AG04450 (cell line): ENCODE data around the gene SKAP1. TPM values are rescaled to one million over a fixed set of nuclear protein-coding genes. Genes with fewer than 3 reads are reported as not detected.

ENCODE experiments used
- CTCF ChIA-PET: fragments of 300-600, 350-600 bp; formaldehyde crosslinking; extraction: SDS; loops from one replicate; lab custom pipeline; 2022; ENCODE audit warnings: antibody characterized with exemption, inconsistent platforms; lab: Charles Lee
- POLR2A ChIA-PET: fragments of 350-600 bp; formaldehyde crosslinking; extraction: SDS; loops from one replicate; lab custom pipeline; 2021; ENCODE audit warnings: antibody characterized with exemption, inconsistent platforms; lab: Yijun Ruan, JAX
- DNase-seq: peaks from one replicate; pipeline ENCODE4 v3.0.0-alpha.2; 2011; ENCODE audit warnings: low read depth, low spot score
- H3K27ac ChIP-seq: one replicate; pipeline ENCODE4 v1.5.1; 2012; ENCODE audit warnings: low read depth, low read length, control low read depth
- H3K27me3 ChIP-seq: one replicate; pipeline ENCODE4 v1.6.0; 2012; ENCODE audit warnings: low read length; ENCODE audit not compliant: control insufficient read depth, insufficient read depth
- H3K4me3 ChIP-seq: 2 replicates; pipeline ENCODE4 v1.5.1; 2011; ENCODE audit warnings: mild to moderate bottlenecking, low read depth, low read length, control low read depth
- H3K9me3 ChIP-seq: 2 replicates; pipeline ENCODE4 v1.5.1; 2012; ENCODE audit warnings: low read length; ENCODE audit not compliant: control insufficient read depth, insufficient read depth
- polyA plus RNA-seq: library from polyadenylated mRNA; depleted of rRNA; stranded (reverse); fragments of >200 nt; gene quantifications from 2 replicates; pipeline ENCODE4 v1.2.3, GENCODE V29; 2011
- TF ChIP-seq, protein P1 (sequence below): IDR thresholded peaks from 2 replicates; pipeline ENCODE4 v1.5.1; 2011; ENCODE audit warnings: low read depth, low read length, control low read depth, inconsistent platforms

SKAP1 gene
- polyA plus RNA-seq, 1 experiment: not detected

DNA sequence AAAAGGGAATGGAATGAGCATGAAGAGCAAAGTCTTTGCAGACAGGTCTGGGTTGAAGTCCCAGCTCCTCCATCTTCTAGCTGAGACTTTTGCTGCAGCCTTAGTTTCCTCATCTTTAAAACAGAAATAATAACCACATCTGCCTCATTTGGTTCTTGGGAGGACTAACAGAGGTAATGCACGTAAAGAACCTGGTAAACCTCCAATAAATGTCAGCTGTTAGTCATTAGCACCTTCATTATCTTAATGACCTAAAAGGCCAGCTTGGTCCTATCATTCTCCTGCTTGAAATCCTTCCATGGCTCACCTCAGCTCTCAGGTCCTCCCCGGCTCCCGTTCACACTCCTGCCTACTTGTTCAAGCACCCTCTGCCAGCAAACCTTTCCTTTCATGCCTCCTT lies 51.8 kb downstream of the SKAP1 start:
- TF ChIP-seq, protein P1, sequence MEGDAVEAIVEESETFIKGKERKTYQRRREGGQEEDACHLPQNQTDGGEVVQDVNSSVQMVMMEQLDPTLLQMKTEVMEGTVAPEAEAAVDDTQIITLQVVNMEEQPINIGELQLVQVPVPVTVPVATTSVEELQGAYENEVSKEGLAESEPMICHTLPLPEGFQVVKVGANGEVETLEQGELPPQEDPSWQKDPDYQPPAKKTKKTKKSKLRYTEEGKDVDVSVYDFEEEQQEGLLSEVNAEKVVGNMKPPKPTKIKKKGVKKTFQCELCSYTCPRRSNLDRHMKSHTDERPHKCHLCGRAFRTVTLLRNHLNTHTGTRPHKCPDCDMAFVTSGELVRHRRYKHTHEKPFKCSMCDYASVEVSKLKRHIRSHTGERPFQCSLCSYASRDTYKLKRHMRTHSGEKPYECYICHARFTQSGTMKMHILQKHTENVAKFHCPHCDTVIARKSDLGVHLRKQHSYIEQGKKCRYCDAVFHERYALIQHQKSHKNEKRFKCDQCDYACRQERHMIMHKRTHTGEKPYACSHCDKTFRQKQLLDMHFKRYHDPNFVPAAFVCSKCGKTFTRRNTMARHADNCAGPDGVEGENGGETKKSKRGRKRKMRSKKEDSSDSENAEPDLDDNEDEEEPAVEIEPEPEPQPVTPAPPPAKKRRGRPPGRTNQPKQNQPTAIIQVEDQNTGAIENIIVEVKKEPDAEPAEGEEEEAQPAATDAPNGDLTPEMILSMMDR: no peak
- H3K9me3 ChIP-seq: no peaks in the 10 kb centered on the region
- no peak overlapping the region for H3K4me3 ChIP-seq
- CTCF ChIA-PET: interaction anchor here (0.6 to 1.5 kb wide), 2 partner anchors 27 to 220 kb away, joined by 3 to 4 read pairs; no protein-coding TSS in a partner anchor
- POLR2A ChIA-PET: no interaction called here
- no peak overlapping the region for H3K27ac ChIP-seq
- H3K27me3 ChIP-seq: peaks cover 31% of the 10 kb centered on the region
- no peak for DNase-seq

DNA sequence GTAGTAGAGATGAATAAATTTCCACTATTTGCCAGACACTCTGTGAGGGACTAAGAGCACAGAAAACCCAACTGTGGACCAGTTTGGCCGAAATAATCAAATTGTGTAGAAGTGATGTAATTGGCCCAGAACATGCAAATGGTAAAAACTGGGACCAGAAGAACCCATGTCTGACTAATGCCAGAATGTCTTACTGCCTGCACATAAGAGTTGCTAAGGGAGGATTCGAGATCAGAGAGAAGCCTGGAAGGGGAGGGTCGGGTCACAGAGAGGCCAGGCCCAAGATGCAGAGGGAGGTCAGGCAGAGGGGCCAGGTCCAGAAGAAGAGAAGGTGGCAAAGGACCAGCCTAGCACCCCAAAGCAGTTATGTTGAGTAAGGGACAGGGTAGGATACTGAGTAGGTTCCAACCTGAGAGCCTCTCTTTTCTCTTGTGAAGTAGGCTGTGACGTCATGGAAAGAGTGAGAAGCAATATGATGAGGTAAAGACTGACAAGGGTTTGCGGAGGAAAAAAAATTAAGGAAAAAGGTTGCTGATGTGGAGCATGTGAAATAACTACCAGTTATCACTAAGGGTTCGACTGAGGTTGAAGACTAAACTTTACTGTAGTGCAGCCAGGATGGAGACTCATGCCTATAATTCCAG lies 53.2 kb downstream of the SKAP1 start:
- DNase-seq: no peak
- TF ChIP-seq, protein P1: no peak
- Histone ChIP-seq H3K27me3 (peaks cover 26% of the 10 kb centered on the region), H3K27ac (no peak overlapping the region), H3K4me3 (no peak overlapping the region), H3K9me3 (no peaks in the 10 kb centered on the region)
- ChIA-PET CTCF (no interaction called here), POLR2A (no interaction called here)

DNA sequence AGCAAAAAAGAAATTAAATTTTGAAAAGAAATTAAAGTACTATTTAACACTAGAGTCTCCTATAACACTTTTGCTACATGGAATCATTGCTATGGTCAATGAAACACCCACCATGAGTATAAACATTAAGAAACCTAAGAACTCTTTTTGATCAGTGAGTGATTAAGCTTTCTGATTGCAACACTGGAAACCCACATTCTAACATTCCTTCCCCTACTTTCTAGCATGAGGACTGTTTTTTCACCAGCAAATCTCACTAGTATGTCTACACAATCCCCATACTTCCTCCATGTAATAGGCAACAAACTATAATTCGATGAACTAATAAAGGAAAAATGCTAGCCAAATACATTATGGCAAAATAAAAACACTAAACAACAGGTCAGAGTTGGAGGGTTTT lies 54.7 kb downstream of the SKAP1 start:
- POLR2A ChIA-PET: no interaction called here
- CTCF ChIA-PET: interaction anchor here (1.2 kb wide), 2 partner anchors 40 to 261 kb away, joined by 3 to 4 read pairs; no protein-coding TSS in a partner anchor
- Histone ChIP-seq H3K27me3 (peaks cover 20% of the 10 kb centered on the region), H3K9me3 (no peaks in the 10 kb centered on the region), H3K4me3 (no peak overlapping the region), H3K27ac (no peak overlapping the region)
- TF ChIP-seq, protein P1: no peak
- DNase-seq: peak; percentile 1

DNA sequence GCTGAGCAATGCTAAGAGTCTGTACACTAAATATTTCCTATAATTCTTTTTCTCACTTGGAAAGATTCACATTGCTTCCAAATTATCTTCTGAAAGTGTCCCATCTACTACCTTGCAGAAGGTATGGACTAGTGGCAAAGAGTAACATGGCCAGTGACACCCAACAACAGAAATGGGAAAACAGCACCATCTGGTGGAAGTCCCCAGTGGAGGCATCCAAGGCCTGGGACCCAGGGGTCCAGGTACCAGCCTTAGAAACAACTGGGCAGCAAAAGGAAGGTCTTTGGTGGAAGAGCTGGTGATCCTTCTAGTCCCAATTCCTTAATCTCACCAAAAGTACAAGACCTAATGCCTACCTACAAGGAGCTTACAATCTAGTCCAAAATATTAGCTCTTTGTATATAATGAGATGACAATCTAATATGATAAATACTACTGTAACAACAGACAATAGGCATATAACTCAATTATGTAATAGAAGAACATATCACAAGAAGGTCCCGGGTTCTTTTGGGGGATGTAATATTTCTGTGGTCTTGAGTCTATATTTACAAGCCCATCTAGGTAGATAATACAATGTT lies 55.3 kb downstream of the SKAP1 start:
- Histone ChIP-seq H3K27ac (no peak overlapping the region), H3K9me3 (no peaks in the 10 kb centered on the region), H3K27me3 (peaks cover 16% of the 10 kb centered on the region), H3K4me3 (no peak overlapping the region)
- TF ChIP-seq, protein P1: peak; percentile 21; the same call in 1 of the 2 replicates
- CTCF ChIA-PET: interaction anchor here (1.2 kb wide), 1 partner anchor 39 kb away, joined by 3 read pairs; no protein-coding TSS in a partner anchor
- DNase-seq: no peak
- POLR2A ChIA-PET: no interaction called here

DNA sequence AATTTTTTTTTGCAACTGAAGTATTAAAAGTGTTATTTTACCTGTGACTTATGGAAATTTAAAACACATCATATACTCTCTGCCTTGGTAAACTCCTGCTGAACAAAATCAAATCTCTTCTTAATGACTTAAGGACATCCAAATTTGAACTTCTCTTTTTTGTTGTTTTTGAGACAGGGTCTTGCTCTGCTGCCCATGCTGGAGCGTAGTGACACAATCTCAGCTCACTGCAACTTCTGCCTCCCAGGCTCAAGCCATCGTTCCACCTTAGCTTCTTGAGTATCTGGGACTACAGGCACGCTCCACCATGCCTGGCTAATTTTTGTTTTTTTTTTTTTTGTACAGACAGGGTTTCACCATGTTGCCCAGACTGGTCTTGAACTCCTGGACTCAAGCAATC lies 56.1 kb downstream of the SKAP1 start:
- no peak overlapping the region for H3K27ac ChIP-seq
- peaks cover 16% of the 10 kb centered on the region for H3K27me3 ChIP-seq
- ChIA-PET CTCF (no interaction called here), POLR2A (no interaction called here)
- H3K9me3 ChIP-seq: no peaks in the 10 kb centered on the region
- TF ChIP-seq, protein P1: no peak
- no peak for DNase-seq
- H3K4me3 ChIP-seq: no peak overlapping the region
